ENCODE data around the gene SAMMSON. TPM values are rescaled to one million over a fixed set of nuclear protein-coding genes. Genes with fewer than 3 reads are reported as not detected.

The SAMMSON gene
- total RNA-seq, 4 donors from 2014 or later, result not detected

DNA sequence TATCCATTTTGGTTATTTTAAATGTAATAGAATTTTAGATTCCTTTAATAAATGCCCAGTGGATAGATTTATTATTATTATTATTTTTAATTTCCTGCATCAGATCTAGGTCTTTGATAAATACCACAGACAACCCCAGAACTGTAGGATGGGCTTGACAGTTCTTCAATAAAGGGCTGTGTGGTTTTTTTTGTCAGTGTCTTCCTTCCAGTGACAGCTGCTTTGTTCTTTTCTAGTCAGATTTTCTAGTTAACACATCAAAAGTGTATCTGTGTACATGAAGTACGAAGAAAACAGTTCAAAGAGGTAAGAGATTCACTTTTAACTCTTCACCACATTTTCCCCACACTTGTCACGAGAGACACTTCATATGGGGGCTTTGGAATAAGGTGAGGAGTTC, 120.3 kb downstream of the SAMMSON start:
- TF ChIP-seq POLR2A (IDR thresholded peaks at IDR 0.05), result no peak
- Histone ChIP-seq H3K36me3 (no peaks in the 10 kb centered on the region), H3K27ac (no peak overlapping the region), H3K27me3 (no peaks in the 10 kb centered on the region), H3K4me3 (no peak overlapping the region), H3K4me1 (no peaks in the 10 kb centered on the region), H3K9me3 (no peaks in the 10 kb centered on the region)
- 55 to 60% methylated on average over 2 of the region's 2 CpGs for WGBS, 2 donors (ENCODE audit: low coverage in 1 of 2)
- no peak for DNase-seq
- intact Hi-C loops (cut with DNase I; ENCODE audit: low total_unique reads), result no loop called here
- in situ Hi-C loops (cut with MboI; ENCODE audit: low pct_ligation_motif_present in 1 of 4, low pct_unique_long_range_greater_than_20kb in 1 of 4, low sequenced_read_pairs in 3 of 4), result loop anchor here in 3 of 4 donors (25.0 kb wide), 1 partner anchor 242 kb away; no protein-coding TSS in a partner anchor
